ENCODE data around the gene GUCY1A2.

GUCY1A2 gene

GRCh38 chr11:106679181-106679580 is 339.1 kb downstream of the GUCY1A2 start:
- no peak for DNase-seq (ENCODE audit: low spot score)
- no peak for TF ChIP-seq CTCF (IDR thresholded peaks at IDR 0.05; ENCODE audit: borderline replicate concordance, control extremely low read depth, extremely low read depth, insufficient read depth, missing control alignments)
- in situ Hi-C loops (cut with MboI; ENCODE audit: low sequenced_read_pairs, unreplicated experiment): no loop called here

- no peak for DNase-seq (ENCODE audit: low spot score)
- in situ Hi-C loops (cut with MboI; ENCODE audit: low sequenced_read_pairs, unreplicated experiment): no loop called here
- TF ChIP-seq CTCF (IDR thresholded peaks at IDR 0.05; ENCODE audit: borderline replicate concordance, control extremely low read depth, extremely low read depth, insufficient read depth, missing control alignments): no peak
These were observed 348.2 kb downstream of the GUCY1A2 start for GRCh38 chr11:106670069-106670468.

- no peak for DNase-seq (ENCODE audit: low spot score)
- TF ChIP-seq CTCF (IDR thresholded peaks at IDR 0.05; ENCODE audit: borderline replicate concordance, control extremely low read depth, extremely low read depth, insufficient read depth, missing control alignments): no peak
- in situ Hi-C loops (cut with MboI; ENCODE audit: low sequenced_read_pairs, unreplicated experiment): no loop called here
These were observed 350.1 kb downstream of the GUCY1A2 start for GRCh38 chr11:106668147-106668546.

- no peak for DNase-seq (ENCODE audit: low spot score)
- TF ChIP-seq CTCF (IDR thresholded peaks at IDR 0.05; ENCODE audit: borderline replicate concordance, control extremely low read depth, extremely low read depth, insufficient read depth, missing control alignments): no peak
- in situ Hi-C loops (cut with MboI; ENCODE audit: low sequenced_read_pairs, unreplicated experiment): no loop called here
These were observed 361.6 kb downstream of the GUCY1A2 start for GRCh38 chr11:106656646-106657045.

GRCh38 chr11:106644824-106645223 is 373.5 kb downstream of the GUCY1A2 start:
- in situ Hi-C loops (cut with MboI; ENCODE audit: low sequenced_read_pairs, unreplicated experiment): no loop called here
- no peak for DNase-seq (ENCODE audit: low spot score)
- TF ChIP-seq CTCF (IDR thresholded peaks at IDR 0.05; ENCODE audit: borderline replicate concordance, control extremely low read depth, extremely low read depth, insufficient read depth, missing control alignments): no peak

- TF ChIP-seq CTCF (IDR thresholded peaks at IDR 0.05; ENCODE audit: borderline replicate concordance, control extremely low read depth, extremely low read depth, insufficient read depth, missing control alignments): no peak
- in situ Hi-C loops (cut with MboI; ENCODE audit: low sequenced_read_pairs, unreplicated experiment): no loop called here
- DNase-seq (ENCODE audit: low spot score): no peak
These were observed 375.9 kb downstream of the GUCY1A2 start for GRCh38 chr11:106642331-106642730.

GRCh38 chr11:106632283-106632682 is 386.0 kb downstream of the GUCY1A2 start:
- in situ Hi-C loops (cut with MboI; ENCODE audit: low sequenced_read_pairs, unreplicated experiment): no loop called here

More at GRCh38 chr11:106632283-106632682, 386.0 kb downstream of the GUCY1A2 start:
- DNase-seq (ENCODE audit: low spot score): no peak
- no peak for TF ChIP-seq CTCF (IDR thresholded peaks at IDR 0.05; ENCODE audit: borderline replicate concordance, control extremely low read depth, extremely low read depth, insufficient read depth, missing control alignments)
